HG03060 (cell line): ENCODE results near the gene CDC42SE2.

ENCODE experiments used
- ATAC-seq: cut with Tn5 transposase; IDR thresholded peaks from one replicate; pipeline ENCODE4 v1.9.1; 2021; ENCODE audit warnings: low read depth, moderate number of reproducible peaks; ENCODE audit not compliant: unreplicated experiment

Gene CDC42SE2

GRCh38 chr5:131413605-131414559, 150.0 kb downstream of the CDC42SE2 start:
- ATAC-seq: peak; percentile 73

DNA sequence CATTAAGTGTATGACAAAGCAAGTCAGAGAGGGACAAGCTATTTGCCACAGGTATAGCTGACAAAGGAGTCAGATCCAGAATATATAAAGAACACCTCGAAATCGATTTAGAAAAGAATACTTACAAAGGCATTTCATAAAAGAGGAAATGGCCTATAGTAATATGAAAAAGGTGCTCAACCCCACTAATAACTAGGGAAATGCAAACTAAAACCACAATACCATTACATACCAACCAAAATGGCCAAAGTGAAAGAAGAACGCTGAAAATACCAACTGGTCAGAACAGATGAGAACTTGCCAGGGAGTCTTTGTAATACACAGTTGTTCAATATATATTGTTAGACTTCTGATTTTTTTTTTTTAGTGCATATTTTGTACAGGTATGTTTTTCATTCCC, 152.9 kb downstream of the CDC42SE2 start:
- ATAC-seq: peak; percentile 75

DNA sequence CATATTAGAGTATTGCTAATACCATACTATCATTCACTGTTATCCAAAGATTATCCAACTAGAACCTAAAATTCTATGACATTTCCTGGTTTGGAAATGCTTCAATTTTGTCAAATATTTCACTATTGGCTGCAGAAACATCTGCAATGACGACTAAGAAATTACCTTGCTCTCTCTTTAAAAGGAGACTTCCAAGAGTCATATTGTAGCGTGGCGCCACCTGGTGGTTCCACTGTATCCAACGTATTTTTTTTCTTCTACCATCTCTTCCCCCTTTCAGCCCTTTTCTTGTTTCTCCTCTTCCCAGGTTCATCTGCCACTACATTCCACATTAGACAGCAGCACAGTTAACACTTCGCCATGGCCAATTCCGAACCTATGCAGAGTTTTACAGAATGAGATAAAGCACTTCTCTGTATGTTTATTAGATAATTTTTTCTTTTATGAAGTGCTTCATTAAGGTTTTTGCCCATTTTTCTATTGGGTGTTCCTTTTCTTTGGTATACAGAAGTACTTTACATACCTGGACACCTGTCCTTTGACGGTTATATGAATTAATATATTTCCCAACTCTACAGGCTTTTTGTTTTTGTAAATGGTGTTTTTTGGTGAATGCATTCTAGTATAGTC, 153.5 kb downstream of the CDC42SE2 start:
- ATAC-seq: peak; percentile 14

DNA sequence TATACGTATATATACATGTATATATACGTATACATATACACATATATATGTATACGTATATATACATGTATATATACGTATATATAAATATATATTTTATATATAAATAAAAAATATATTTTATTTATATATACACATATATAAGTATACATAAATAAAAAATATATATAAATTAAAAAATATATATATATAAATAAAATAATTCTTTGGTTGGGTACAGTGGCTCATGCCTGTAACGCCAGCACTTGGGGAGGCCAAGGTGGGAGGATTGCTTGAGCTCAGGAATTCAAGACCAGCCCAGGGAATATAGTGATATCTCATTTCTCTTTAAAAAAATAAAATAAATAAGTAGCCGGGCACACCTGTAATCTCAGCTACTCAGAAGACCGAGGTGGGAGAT, 155.0 kb downstream of the CDC42SE2 start:
- ATAC-seq: no peak

GRCh38 chr5:131419877-131420276, 156.0 kb downstream of the CDC42SE2 start:
- ATAC-seq: no peak

- no peak for ATAC-seq
Measured at GRCh38 chr5:131423056-131423455, 159.2 kb downstream of the CDC42SE2 start.

- no peak for ATAC-seq
Measured at GRCh38 chr5:131426011-131426410, 162.2 kb downstream of the CDC42SE2 start.

DNA sequence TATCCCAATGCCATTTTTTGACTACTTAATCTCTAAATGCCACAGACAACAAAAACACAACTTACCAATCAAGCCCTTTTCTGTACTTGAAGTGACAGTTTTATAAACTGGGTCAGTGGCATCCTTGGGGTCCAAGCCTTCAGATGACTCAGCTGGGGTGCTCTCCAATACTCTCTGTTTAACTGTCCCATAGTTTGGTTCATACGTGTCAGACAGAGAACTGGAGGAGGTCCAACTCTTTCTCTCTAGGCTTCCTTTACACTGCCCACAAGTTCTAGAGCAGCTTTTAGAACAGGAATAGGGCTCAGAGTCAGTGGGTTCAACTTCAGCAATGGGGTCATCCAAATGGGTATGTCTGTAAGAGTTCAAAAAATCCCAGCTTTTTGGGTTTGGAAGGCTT, 166.9 kb downstream of the CDC42SE2 start:
- no peak for ATAC-seq

DNA sequence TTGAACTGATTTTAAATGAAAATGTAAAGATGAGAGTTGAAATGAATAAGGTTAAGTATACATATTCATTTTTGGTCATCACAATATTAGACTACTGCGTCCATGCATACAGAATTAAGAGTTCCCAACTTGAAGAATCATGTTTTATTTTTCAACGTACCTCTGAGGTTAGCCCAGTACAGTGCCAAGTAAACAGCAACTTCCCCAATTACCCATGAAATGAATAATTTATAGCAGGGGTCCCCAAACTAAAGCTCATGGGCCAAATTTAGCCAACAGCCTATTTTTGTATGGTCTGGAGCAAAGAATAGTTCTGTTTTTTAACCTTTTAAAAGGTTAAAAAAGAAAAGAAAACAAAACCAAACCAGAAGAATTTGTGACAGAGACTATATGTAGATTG, 167.9 kb downstream of the CDC42SE2 start:
- ATAC-seq: no peak

- ATAC-seq: no peak
Measured at GRCh38 chr5:131433109-131433508, 169.3 kb downstream of the CDC42SE2 start.

- no peak for ATAC-seq
Measured at GRCh38 chr5:131436081-131436480, 172.2 kb downstream of the CDC42SE2 start.

DNA sequence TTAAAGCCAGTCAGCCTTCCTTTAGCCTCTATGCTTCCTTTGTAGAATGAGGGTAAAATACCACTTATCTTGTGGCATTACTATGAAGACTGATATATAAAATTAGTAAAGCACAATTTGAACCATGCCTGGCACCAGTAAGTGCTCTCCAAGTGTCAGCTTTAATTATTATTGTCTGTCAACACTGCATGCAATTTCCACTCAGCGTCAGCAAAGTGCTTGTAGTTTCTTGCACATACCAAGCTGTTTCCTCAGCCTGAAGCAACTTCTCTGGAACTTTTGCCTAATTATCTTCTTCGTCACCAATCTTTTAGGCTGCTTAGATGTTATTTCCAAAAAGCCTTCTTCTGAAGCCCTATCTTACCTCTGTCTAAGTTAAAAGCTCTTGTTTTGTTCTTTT, 177.3 kb downstream of the CDC42SE2 start:
- no peak for ATAC-seq
